Adipocyte (in vitro differentiated cells): Measurements from ENCODE around the gene FN1.

Source experiments
- DNase-seq: peaks from one replicate; pipeline ENCODE4 v3.0.0-alpha.2; 2015; ENCODE audit warnings: low read depth
- H3K27me3 ChIP-seq: replicated peaks from 2 replicates; pipeline ENCODE4 v1.7.0; 2013; ENCODE audit warnings: mild to moderate bottlenecking, low read length, moderate library complexity; ENCODE audit not compliant: control insufficient read depth, insufficient read depth
- H3K36me3 ChIP-seq: 2 replicates; pipeline ENCODE4 v1.7.0; 2013; ENCODE audit warnings: low read length, mild to moderate bottlenecking, moderate library complexity; ENCODE audit not compliant: control insufficient read depth, insufficient read depth, severe bottlenecking
- H3K4me1 ChIP-seq: 2 replicates; pipeline ENCODE4 v1.7.0; 2013; ENCODE audit warnings: mild to moderate bottlenecking, low read length, moderate library complexity; ENCODE audit not compliant: control insufficient read depth, insufficient read depth
- H3K4me3 ChIP-seq: 2 replicates; pipeline ENCODE4 v1.7.0; 2013; ENCODE audit warnings: mild to moderate bottlenecking, low read length, moderate library complexity
- H3K9ac ChIP-seq: 2 replicates; pipeline ENCODE4 v1.7.0; 2013; ENCODE audit warnings: mild to moderate bottlenecking, low read length, moderate library complexity
- H3K9me3 ChIP-seq: 2 replicates; pipeline ENCODE4 v1.7.0; 2013; ENCODE audit warnings: mild to moderate bottlenecking, low read length, moderate library complexity; ENCODE audit not compliant: control insufficient read depth

The FN1 gene

GRCh38 chr2:215435870-215436704, at the start of gene FN1:
Gene FN1, minus strand, starts transcription at chr2:215436068. Its CDS starts 266 bp downstream, at chr2:215435802.
- DNase-seq: peak; percentile 99
- Histone ChIP-seq H3K4me3 (peak within 1 kb of the TSS; percentile 89), H3K27me3 (no peaks in the 10 kb centered on the region), H3K9me3 (no peaks in the 10 kb centered on the region), H3K4me1 (peaks cover 36% of the 10 kb centered on the region), H3K9ac (peak within 1 kb of the TSS; percentile 99), H3K36me3 (peaks cover 35% of the 10 kb centered on the region)

- no peaks in the 10 kb centered on the region for H3K27me3 ChIP-seq
- no peaks in the 10 kb centered on the region for H3K36me3 ChIP-seq
- H3K4me3 ChIP-seq: no peak overlapping the region
- peaks cover 18% of the 10 kb centered on the region for H3K4me1 ChIP-seq
- H3K9ac ChIP-seq: no peak overlapping the region
- DNase-seq: no peak
- no peaks in the 10 kb centered on the region for H3K9me3 ChIP-seq
These were observed 49.2 kb upstream of the FN1 start for GRCh38 chr2:215485032-215485431.

- H3K9ac ChIP-seq: no peak overlapping the region
These were observed 48.7 kb upstream of the FN1 start for GRCh38 chr2:215484570-215484969.

GRCh38 chr2:215483431-215483830, 47.6 kb upstream of the FN1 start:
- H3K36me3 ChIP-seq: no peaks in the 10 kb centered on the region

More at GRCh38 chr2:215484570-215484969, 48.7 kb upstream of the FN1 start:
- Histone ChIP-seq H3K4me3 (no peak overlapping the region), H3K4me1 (peaks cover 18% of the 10 kb centered on the region), H3K9me3 (no peaks in the 10 kb centered on the region), H3K27me3 (no peaks in the 10 kb centered on the region), H3K36me3 (no peaks in the 10 kb centered on the region)
- no peak for DNase-seq

GRCh38 chr2:215479536-215480240, 43.8 kb upstream of the FN1 start:
- no peaks in the 10 kb centered on the region for H3K27me3 ChIP-seq
- no peak overlapping the region for H3K4me3 ChIP-seq
- peaks cover 12% of the 10 kb centered on the region for H3K4me1 ChIP-seq
- no peak for DNase-seq
- H3K36me3 ChIP-seq: no peaks in the 10 kb centered on the region
- no peaks in the 10 kb centered on the region for H3K9me3 ChIP-seq
- no peak overlapping the region for H3K9ac ChIP-seq

More at GRCh38 chr2:215483431-215483830, 47.6 kb upstream of the FN1 start:
- Histone ChIP-seq H3K4me1 (peaks cover 18% of the 10 kb centered on the region), H3K4me3 (no peak overlapping the region), H3K27me3 (no peaks in the 10 kb centered on the region), H3K9ac (no peak overlapping the region), H3K9me3 (no peaks in the 10 kb centered on the region)
- DNase-seq: no peak

GRCh38 chr2:215479121-215479520, 43.3 kb upstream of the FN1 start:
- no peaks in the 10 kb centered on the region for H3K27me3 ChIP-seq
- no peaks in the 10 kb centered on the region for H3K36me3 ChIP-seq
- no peak overlapping the region for H3K9ac ChIP-seq
- peaks cover 9% of the 10 kb centered on the region for H3K4me1 ChIP-seq
- H3K4me3 ChIP-seq: no peak overlapping the region
- H3K9me3 ChIP-seq: no peaks in the 10 kb centered on the region
- DNase-seq: no peak

GRCh38 chr2:215476424-215476823, 40.6 kb upstream of the FN1 start:
- Histone ChIP-seq H3K36me3 (no peaks in the 10 kb centered on the region), H3K4me1 (peaks cover 9% of the 10 kb centered on the region)

GRCh38 chr2:215466097-215466909, 30.4 kb upstream of the FN1 start:
- DNase-seq: peak; percentile 47
- H3K36me3 ChIP-seq: no peaks in the 10 kb centered on the region
- H3K4me1 ChIP-seq: peaks cover 28% of the 10 kb centered on the region
- no peaks in the 10 kb centered on the region for H3K9me3 ChIP-seq
- H3K27me3 ChIP-seq: no peaks in the 10 kb centered on the region
- H3K4me3 ChIP-seq: peak overlapping the region; percentile 51
- peak overlapping the region; percentile 46 for H3K9ac ChIP-seq

More at GRCh38 chr2:215476424-215476823, 40.6 kb upstream of the FN1 start:
- no peak overlapping the region for H3K4me3 ChIP-seq
- no peaks in the 10 kb centered on the region for H3K9me3 ChIP-seq
- DNase-seq: peak; percentile 43
- H3K27me3 ChIP-seq: no peaks in the 10 kb centered on the region
- H3K9ac ChIP-seq: no peak overlapping the region

GRCh38 chr2:215465256-215465655, 29.4 kb upstream of the FN1 start:
- peak overlapping the region; percentile 46 for H3K9ac ChIP-seq

GRCh38 chr2:215461836-215462532, 26.1 kb upstream of the FN1 start:
- Histone ChIP-seq H3K4me1 (peaks cover 40% of the 10 kb centered on the region), H3K4me3 (no peak overlapping the region), H3K27me3 (no peaks in the 10 kb centered on the region), H3K9ac (peak overlapping the region; percentile 79), H3K36me3 (no peaks in the 10 kb centered on the region), H3K9me3 (no peaks in the 10 kb centered on the region)
- DNase-seq: no peak

More at GRCh38 chr2:215465256-215465655, 29.4 kb upstream of the FN1 start:
- Histone ChIP-seq H3K36me3 (no peaks in the 10 kb centered on the region), H3K4me1 (peaks cover 37% of the 10 kb centered on the region), H3K27me3 (no peaks in the 10 kb centered on the region), H3K9me3 (no peaks in the 10 kb centered on the region), H3K4me3 (no peak overlapping the region)
- DNase-seq: peak; percentile 36
